ENCODE data around the gene TMEM213.

The TMEM213 gene

GRCh38 chr7:138799336-138800000, 1.7 kb downstream of the TMEM213 start:
- H3F3A ChIP-seq (ENCODE audit: insufficient read depth, low read length): no peaks in the 10 kb centered on the region
- H3K4me1 ChIP-seq (ENCODE audit: low read length): no peaks in the 10 kb centered on the region
- no peak overlapping the region for H3K4me2 ChIP-seq (ENCODE audit: low read depth, low read length)
- H3K9me3 ChIP-seq (replicated peaks; ENCODE audit: insufficient read depth, low read length): no peaks in the 10 kb centered on the region
- no peaks in the 10 kb centered on the region for H4K20me1 ChIP-seq (ENCODE audit: insufficient read depth, low read length)
- no peak for TF ChIP-seq EZH2 (optimal IDR thresholded peaks at IDR 0.05; ENCODE audit: low read depth, low read length)
- no peak for TF ChIP-seq EZH2phosphoT487 (IDR thresholded peaks at IDR 0.05; ENCODE audit: low read length)
- TF ChIP-seq CTCF (IDR thresholded peaks at IDR 0.05; ENCODE audit: low read length): no peak
- no peak overlapping the region for H3K4me3 ChIP-seq (ENCODE audit: low read length)
- no peaks in the 10 kb centered on the region for H3K27me3 ChIP-seq (replicated peaks; ENCODE audit: insufficient read depth, low read length)
- H2AFZ ChIP-seq (ENCODE audit: low read length): no peak overlapping the region
- no peak overlapping the region for H3K27ac ChIP-seq (ENCODE audit: low read length)
- H3K9ac ChIP-seq (ENCODE audit: low read length): no peak overlapping the region
- no peaks in the 10 kb centered on the region for H3K9me2 ChIP-seq (replicated peaks; ENCODE audit: insufficient read depth, low read length)
- H3K36me3 ChIP-seq (replicated peaks; ENCODE audit: insufficient read depth, low read length): no peaks in the 10 kb centered on the region
- H3K79me2 ChIP-seq (ENCODE audit: low read length): no peaks in the 10 kb centered on the region
- DNase-seq: no peak

- Histone ChIP-seq H3K9me3 (replicated peaks; ENCODE audit: insufficient read depth, low read length) (no peaks in the 10 kb centered on the region), H3K27ac (ENCODE audit: low read length) (no peak overlapping the region), H3K79me2 (ENCODE audit: low read length) (no peaks in the 10 kb centered on the region), H3K4me3 (ENCODE audit: low read length) (no peak overlapping the region), H3K36me3 (replicated peaks; ENCODE audit: insufficient read depth, low read length) (no peaks in the 10 kb centered on the region), H3F3A (ENCODE audit: insufficient read depth, low read length) (no peaks in the 10 kb centered on the region), H2AFZ (ENCODE audit: low read length) (no peak overlapping the region), H3K9ac (ENCODE audit: low read length) (no peak overlapping the region), H3K4me1 (ENCODE audit: low read length) (no peaks in the 10 kb centered on the region), H3K9me2 (replicated peaks; ENCODE audit: insufficient read depth, low read length) (no peaks in the 10 kb centered on the region), H3K27me3 (replicated peaks; ENCODE audit: insufficient read depth, low read length) (no peaks in the 10 kb centered on the region), H3K4me2 (ENCODE audit: low read depth, low read length) (no peak overlapping the region), H4K20me1 (ENCODE audit: insufficient read depth, low read length) (no peaks in the 10 kb centered on the region)
- TF ChIP-seq EZH2phosphoT487 (IDR thresholded peaks at IDR 0.05; ENCODE audit: low read length) (no peak), CTCF (IDR thresholded peaks at IDR 0.05; ENCODE audit: low read length) (no peak), EZH2 (optimal IDR thresholded peaks at IDR 0.05; ENCODE audit: low read depth, low read length) (no peak)
- no peak for DNase-seq
Measured at GRCh38 chr7:138801256-138801655, 3.5 kb downstream of the TMEM213 start.

GRCh38 chr7:138802706-138803105, 4.9 kb downstream of the TMEM213 start:
- Histone ChIP-seq H3K27ac (ENCODE audit: low read length) (no peak overlapping the region), H3K79me2 (ENCODE audit: low read length) (no peaks in the 10 kb centered on the region), H3K4me3 (ENCODE audit: low read length) (no peak overlapping the region), H4K20me1 (ENCODE audit: insufficient read depth, low read length) (no peaks in the 10 kb centered on the region), H3K4me1 (ENCODE audit: low read length) (no peaks in the 10 kb centered on the region), H2AFZ (ENCODE audit: low read length) (no peak overlapping the region), H3K9me3 (replicated peaks; ENCODE audit: insufficient read depth, low read length) (no peaks in the 10 kb centered on the region), H3K4me2 (ENCODE audit: low read depth, low read length) (no peak overlapping the region), H3K36me3 (replicated peaks; ENCODE audit: insufficient read depth, low read length) (no peaks in the 10 kb centered on the region), H3F3A (ENCODE audit: insufficient read depth, low read length) (no peaks in the 10 kb centered on the region), H3K9me2 (replicated peaks; ENCODE audit: insufficient read depth, low read length) (no peaks in the 10 kb centered on the region), H3K9ac (ENCODE audit: low read length) (no peak overlapping the region), H3K27me3 (replicated peaks; ENCODE audit: insufficient read depth, low read length) (no peaks in the 10 kb centered on the region)
- no peak for DNase-seq
- no peak for TF ChIP-seq EZH2 (optimal IDR thresholded peaks at IDR 0.05; ENCODE audit: low read depth, low read length)
- TF ChIP-seq EZH2phosphoT487 (IDR thresholded peaks at IDR 0.05; ENCODE audit: low read length): no peak
- no peak for TF ChIP-seq CTCF (IDR thresholded peaks at IDR 0.05; ENCODE audit: low read length)
